Measurements from ENCODE around the gene EYA3. TPM values are rescaled to one million over a fixed set of nuclear protein-coding genes. Genes with fewer than 3 reads are reported as not detected.

The EYA3 gene
- total RNA-seq, 2 experiments from 2014 or later = 30.1 to 37.1 TPM

- intact Hi-C loops (cut with DNase I, micrococcal nuclease) = loop anchor here in 1 of 2 experiments (5.0 kb wide), 1 partner anchor 99 kb away; no protein-coding TSS in a partner anchor
- CTCF ChIA-PET = interaction anchor here (1.0 to 1.4 kb wide), 4 partner anchors 15 to 23 kb away, joined by 3 to 4 read pairs (median 4); no protein-coding TSS in a partner anchor
- ATAC-seq = no peak
Measured at GRCh38 chr1:27956761-27957160, 131.6 kb downstream of the EYA3 start.

GRCh38 chr1:27955076-27955475, 133.3 kb downstream of the EYA3 start:
- no peak overlapping the region for H3K27ac Mint-ChIP-seq
- no peak for DNase-seq
- H3K4me1 Mint-ChIP-seq = peaks cover 8% of the 10 kb centered on the region
- no peak for ATAC-seq
- H3K4me3 Mint-ChIP-seq = no peak overlapping the region
- intact Hi-C loops (cut with DNase I, micrococcal nuclease) = loop anchor here in 1 of 2 experiments (5.0 kb wide), 1 partner anchor 98 kb away; no protein-coding TSS in a partner anchor
- no peaks in the 10 kb centered on the region for H3K36me3 Mint-ChIP-seq (ENCODE audit: low read depth)
- POLR2A ChIA-PET = no interaction called here
- H3K27me3 Mint-ChIP-seq = no peaks in the 10 kb centered on the region
- CTCF ChIA-PET = interaction anchor here (0.5 to 1.8 kb wide), 3 partner anchors 15 to 102 kb away, joined by 3 to 5 read pairs (median 3); no protein-coding TSS in a partner anchor
- no peaks in the 10 kb centered on the region for H3K9me3 Mint-ChIP-seq (ENCODE audit: low read depth)

More at GRCh38 chr1:27956761-27957160, 131.6 kb downstream of the EYA3 start:
- DNase-seq = no peak
- H3K4me3 Mint-ChIP-seq = no peak overlapping the region
- no peaks in the 10 kb centered on the region for H3K27me3 Mint-ChIP-seq
- peaks cover 17% of the 10 kb centered on the region for H3K4me1 Mint-ChIP-seq
- no peaks in the 10 kb centered on the region for H3K36me3 Mint-ChIP-seq (ENCODE audit: low read depth)
- H3K27ac Mint-ChIP-seq = no peak overlapping the region
- POLR2A ChIA-PET = no interaction called here
- H3K9me3 Mint-ChIP-seq (ENCODE audit: low read depth) = no peaks in the 10 kb centered on the region

- ChIA-PET POLR2A (no interaction called here), CTCF (interaction anchor here (0.6 to 1.8 kb wide), 3 partner anchors 12 to 103 kb away, joined by 3 to 5 read pairs (median 3); no protein-coding TSS in a partner anchor)
- Mint-ChIP-seq H3K4me3 (no peak overlapping the region), H3K9me3 (ENCODE audit: low read depth) (no peaks in the 10 kb centered on the region), H3K27me3 (no peaks in the 10 kb centered on the region), H3K27ac (no peak overlapping the region), H3K4me1 (peaks cover 6% of the 10 kb centered on the region), H3K36me3 (ENCODE audit: low read depth) (no peaks in the 10 kb centered on the region)
- DNase-seq (no peak), ATAC-seq (no peak)
- intact Hi-C loops (cut with DNase I, micrococcal nuclease) = no loop called here
Measured at GRCh38 chr1:27954186-27954585, 134.2 kb downstream of the EYA3 start.

GRCh38 chr1:27952147-27952546, 136.3 kb downstream of the EYA3 start:
- DNase-seq (no peak), ATAC-seq (no peak)
- CTCF ChIA-PET = interaction anchor here (0.6 to 1.2 kb wide), 4 partner anchors 10 to 98 kb away, joined by 3 to 5 read pairs (median 4); no protein-coding TSS in a partner anchor
- H3K4me3 Mint-ChIP-seq = no peak overlapping the region
- H3K36me3 Mint-ChIP-seq (ENCODE audit: low read depth) = no peaks in the 10 kb centered on the region
- no peak overlapping the region for H3K27ac Mint-ChIP-seq
- intact Hi-C loops (cut with DNase I, micrococcal nuclease) = no loop called here
- POLR2A ChIA-PET = no interaction called here
- no peaks in the 10 kb centered on the region for H3K27me3 Mint-ChIP-seq
- H3K4me1 Mint-ChIP-seq = no peaks in the 10 kb centered on the region
- H3K9me3 Mint-ChIP-seq (ENCODE audit: low read depth) = no peaks in the 10 kb centered on the region

GRCh38 chr1:27951396-27951795, 137.0 kb downstream of the EYA3 start:
- ChIA-PET CTCF (interaction anchor here (0.8 to 1.2 kb wide), 2 partner anchors 10 to 12 kb away, joined by 4 to 5 read pairs; no protein-coding TSS in a partner anchor), POLR2A (no interaction called here)
- Mint-ChIP-seq H3K27me3 (no peaks in the 10 kb centered on the region), H3K4me3 (no peak overlapping the region), H3K4me1 (no peaks in the 10 kb centered on the region), H3K9me3 (ENCODE audit: low read depth) (no peaks in the 10 kb centered on the region), H3K27ac (no peak overlapping the region), H3K36me3 (ENCODE audit: low read depth) (no peaks in the 10 kb centered on the region)
- no peak for DNase-seq
- ATAC-seq = no peak
- intact Hi-C loops (cut with DNase I, micrococcal nuclease) = no loop called here

- Mint-ChIP-seq H3K4me3 (no peak overlapping the region), H3K9me3 (ENCODE audit: low read depth) (no peaks in the 10 kb centered on the region), H3K36me3 (ENCODE audit: low read depth) (no peaks in the 10 kb centered on the region), H3K27ac (no peak overlapping the region), H3K27me3 (no peaks in the 10 kb centered on the region), H3K4me1 (peaks cover 3% of the 10 kb centered on the region)
- intact Hi-C loops (cut with DNase I, micrococcal nuclease) = no loop called here
- DNase-seq (no peak), ATAC-seq (no peak)
- CTCF ChIA-PET = interaction anchor here (0.9 to 1.1 kb wide), 3 partner anchors 13 to 25 kb away, joined by 3 to 4 read pairs (median 3); no protein-coding TSS in a partner anchor
- POLR2A ChIA-PET = no interaction called here
Measured at GRCh38 chr1:27949027-27949426, 139.4 kb downstream of the EYA3 start.

GRCh38 chr1:27945020-27945419, 143.4 kb downstream of the EYA3 start:
- no peak for ATAC-seq
- H3K36me3 Mint-ChIP-seq (ENCODE audit: low read depth) = no peaks in the 10 kb centered on the region
- DNase-seq = no peak
- H3K27ac Mint-ChIP-seq = no peak overlapping the region
- no peaks in the 10 kb centered on the region for H3K27me3 Mint-ChIP-seq
- no peak overlapping the region for H3K4me3 Mint-ChIP-seq
- POLR2A ChIA-PET = no interaction called here
- H3K9me3 Mint-ChIP-seq (ENCODE audit: low read depth) = no peaks in the 10 kb centered on the region
- CTCF ChIA-PET = interaction anchor here (0.6 to 1.9 kb wide), 2 partner anchors 12 to 533 kb away, joined by 3 to 6 read pairs; no protein-coding TSS in a partner anchor
- intact Hi-C loops (cut with DNase I, micrococcal nuclease) = no loop called here
- peaks cover 21% of the 10 kb centered on the region for H3K4me1 Mint-ChIP-seq

GRCh38 chr1:27941671-27942540, 146.5 kb downstream of the EYA3 start:
- intact Hi-C loops (cut with DNase I, micrococcal nuclease) = no loop called here
- CTCF ChIA-PET = interaction anchor here (0.7 to 1.9 kb wide), 5 partner anchors 9 to 267 kb away, joined by 3 to 7 read pairs (median 3); no protein-coding TSS in a partner anchor
- DNase-seq = no peak
- no peak overlapping the region for H3K4me3 Mint-ChIP-seq
- POLR2A ChIA-PET = no interaction called here
- ATAC-seq = no peak
- H3K9me3 Mint-ChIP-seq (ENCODE audit: low read depth) = no peaks in the 10 kb centered on the region
- H3K27ac Mint-ChIP-seq = no peak overlapping the region
- H3K36me3 Mint-ChIP-seq (ENCODE audit: low read depth) = no peaks in the 10 kb centered on the region
- H3K27me3 Mint-ChIP-seq = no peaks in the 10 kb centered on the region
- H3K4me1 Mint-ChIP-seq = peaks cover 22% of the 10 kb centered on the region

GRCh38 chr1:27940870-27941560, 147.4 kb downstream of the EYA3 start:
- CTCF ChIA-PET = interaction anchor here (0.6 to 2.0 kb wide), 20 partner anchors 10 to 318 kb away, joined by 3 to 8 read pairs (median 4); partner anchors contain the start of gene SESN2
- DNase-seq (no peak), ATAC-seq (peak; percentile 20)
- H3K9me3 Mint-ChIP-seq (ENCODE audit: low read depth) = no peaks in the 10 kb centered on the region
- POLR2A ChIA-PET = no interaction called here
- no peaks in the 10 kb centered on the region for H3K27me3 Mint-ChIP-seq
- H3K27ac Mint-ChIP-seq = peak overlapping the region; percentile 11
- intact Hi-C loops (cut with DNase I, micrococcal nuclease) = loop anchor here (1.0 kb wide), 2 partner anchors 38 to 268 kb away; no protein-coding TSS in a partner anchor
- peaks cover 22% of the 10 kb centered on the region for H3K4me1 Mint-ChIP-seq
- H3K36me3 Mint-ChIP-seq (ENCODE audit: low read depth) = no peaks in the 10 kb centered on the region
- H3K4me3 Mint-ChIP-seq = no peak overlapping the region

- H3K27ac Mint-ChIP-seq = peak overlapping the region; percentile 55
- no peak overlapping the region for H3K4me3 Mint-ChIP-seq
- intact Hi-C loops (cut with DNase I, micrococcal nuclease) = loop anchor here (1.0 kb wide), 2 partner anchors 39 to 269 kb away; no protein-coding TSS in a partner anchor
- no peaks in the 10 kb centered on the region for H3K36me3 Mint-ChIP-seq (ENCODE audit: low read depth)
- H3K9me3 Mint-ChIP-seq (ENCODE audit: low read depth) = no peaks in the 10 kb centered on the region
- DNase-seq (peak; percentile 88), ATAC-seq (peak; percentile 90)
- CTCF ChIA-PET = interaction anchor here (0.6 to 2.0 kb wide), 20 partner anchors 9 to 319 kb away, joined by 3 to 8 read pairs (median 4); partner anchors contain the start of gene SESN2
- POLR2A ChIA-PET = interaction anchor here (0.6 kb wide), 1 partner anchor 601 kb away, joined by 3 read pairs; no protein-coding TSS in a partner anchor
- H3K4me1 Mint-ChIP-seq = peaks cover 24% of the 10 kb centered on the region
- peaks cover 7% of the 10 kb centered on the region for H3K27me3 Mint-ChIP-seq
Measured at GRCh38 chr1:27940297-27940696, 148.1 kb downstream of the EYA3 start.

GRCh38 chr1:27938488-27938887, 149.9 kb downstream of the EYA3 start:
- no peak for ATAC-seq
- ChIA-PET CTCF (interaction anchor here (0.8 to 1.6 kb wide), 6 partner anchors 11 to 198 kb away, joined by 3 to 4 read pairs (median 3); no protein-coding TSS in a partner anchor), POLR2A (no interaction called here)
- intact Hi-C loops (cut with DNase I, micrococcal nuclease) = no loop called here
- DNase-seq = no peak
- no peak overlapping the region for H3K27ac Mint-ChIP-seq
- no peaks in the 10 kb centered on the region for H3K36me3 Mint-ChIP-seq (ENCODE audit: low read depth)
- no peaks in the 10 kb centered on the region for H3K9me3 Mint-ChIP-seq (ENCODE audit: low read depth)
- peaks cover 26% of the 10 kb centered on the region for H3K4me1 Mint-ChIP-seq
- H3K4me3 Mint-ChIP-seq = no peak overlapping the region
- H3K27me3 Mint-ChIP-seq = peaks cover 12% of the 10 kb centered on the region

Measured in activated CD4-positive, alpha-beta T cell treated with anti-CD3 and anti-CD28 coated beads for 36 hours (primary cell).